Fibroblast of villous mesenchyme (primary cell): ENCODE results near the gene ASB18. TPM values are rescaled to one million over a fixed set of nuclear protein-coding genes. Genes with fewer than 3 reads are reported as not detected.

Source experiments
- DNase-seq: peaks from one replicate; pipeline ENCODE4 v3.0.0-alpha.2; 2010; ENCODE audit warnings: low read depth
- H3K4me3 ChIP-seq: 2 replicates; pipeline ENCODE4 v1.5.1; 2011; ENCODE audit warnings: low read depth, mild to moderate bottlenecking, low read length
- total RNA-seq: library from RNA; depleted of rRNA; stranded (reverse); fragments of >200 nt; gene quantifications from 2 replicates; pipeline ENCODE4 v1.2.3, GENCODE V29; 2012
- TF ChIP-seq, protein P1 (sequence below): IDR thresholded peaks from 2 replicates; pipeline ENCODE4 v1.5.1; 2012; ENCODE audit warnings: low read depth, mild to moderate bottlenecking, low read length; ENCODE audit not compliant: insufficient read depth

ASB18 gene
- total RNA-seq, 1 donor: not detected

DNA sequence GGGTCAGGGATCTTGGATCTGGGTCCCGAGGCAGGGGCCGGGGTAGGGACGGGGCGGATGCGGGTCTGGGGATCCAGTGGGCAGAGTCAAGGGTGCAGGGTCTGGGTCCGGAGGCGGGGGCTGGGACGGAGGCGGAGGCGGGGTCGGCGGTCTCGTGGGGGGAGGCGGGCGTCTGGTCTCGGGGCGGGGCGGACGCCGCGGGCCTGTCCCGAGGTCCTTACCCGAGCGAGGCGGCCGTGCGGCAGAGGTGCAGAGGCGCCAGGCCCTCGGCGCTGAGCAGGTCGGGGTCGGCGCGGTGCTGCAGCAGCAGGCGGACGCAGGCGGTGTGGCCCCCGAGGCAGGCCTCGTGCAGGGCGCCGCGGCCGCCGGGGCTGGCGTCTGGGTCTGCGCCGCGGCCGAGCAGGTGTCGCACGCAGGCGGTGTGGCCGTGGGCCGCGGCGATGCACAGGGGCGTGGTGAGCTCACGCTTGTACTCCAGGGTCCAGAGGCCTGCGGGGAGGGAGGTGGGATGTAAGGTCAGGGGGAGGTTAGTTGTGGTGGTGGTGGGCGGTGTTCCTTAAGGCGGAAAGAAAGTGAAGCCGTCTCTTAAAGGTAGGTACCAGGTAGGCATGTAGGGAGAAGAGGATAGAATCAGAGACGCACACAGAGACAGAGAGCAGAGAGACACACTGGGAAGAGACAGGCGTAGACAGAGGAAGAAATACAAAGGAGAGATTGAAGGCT lies 26.6 kb downstream of the ASB18 start:
- DNase-seq: no peak
- no peak overlapping the region for H3K4me3 ChIP-seq
- TF ChIP-seq, protein P1, sequence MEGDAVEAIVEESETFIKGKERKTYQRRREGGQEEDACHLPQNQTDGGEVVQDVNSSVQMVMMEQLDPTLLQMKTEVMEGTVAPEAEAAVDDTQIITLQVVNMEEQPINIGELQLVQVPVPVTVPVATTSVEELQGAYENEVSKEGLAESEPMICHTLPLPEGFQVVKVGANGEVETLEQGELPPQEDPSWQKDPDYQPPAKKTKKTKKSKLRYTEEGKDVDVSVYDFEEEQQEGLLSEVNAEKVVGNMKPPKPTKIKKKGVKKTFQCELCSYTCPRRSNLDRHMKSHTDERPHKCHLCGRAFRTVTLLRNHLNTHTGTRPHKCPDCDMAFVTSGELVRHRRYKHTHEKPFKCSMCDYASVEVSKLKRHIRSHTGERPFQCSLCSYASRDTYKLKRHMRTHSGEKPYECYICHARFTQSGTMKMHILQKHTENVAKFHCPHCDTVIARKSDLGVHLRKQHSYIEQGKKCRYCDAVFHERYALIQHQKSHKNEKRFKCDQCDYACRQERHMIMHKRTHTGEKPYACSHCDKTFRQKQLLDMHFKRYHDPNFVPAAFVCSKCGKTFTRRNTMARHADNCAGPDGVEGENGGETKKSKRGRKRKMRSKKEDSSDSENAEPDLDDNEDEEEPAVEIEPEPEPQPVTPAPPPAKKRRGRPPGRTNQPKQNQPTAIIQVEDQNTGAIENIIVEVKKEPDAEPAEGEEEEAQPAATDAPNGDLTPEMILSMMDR: no peak

DNA sequence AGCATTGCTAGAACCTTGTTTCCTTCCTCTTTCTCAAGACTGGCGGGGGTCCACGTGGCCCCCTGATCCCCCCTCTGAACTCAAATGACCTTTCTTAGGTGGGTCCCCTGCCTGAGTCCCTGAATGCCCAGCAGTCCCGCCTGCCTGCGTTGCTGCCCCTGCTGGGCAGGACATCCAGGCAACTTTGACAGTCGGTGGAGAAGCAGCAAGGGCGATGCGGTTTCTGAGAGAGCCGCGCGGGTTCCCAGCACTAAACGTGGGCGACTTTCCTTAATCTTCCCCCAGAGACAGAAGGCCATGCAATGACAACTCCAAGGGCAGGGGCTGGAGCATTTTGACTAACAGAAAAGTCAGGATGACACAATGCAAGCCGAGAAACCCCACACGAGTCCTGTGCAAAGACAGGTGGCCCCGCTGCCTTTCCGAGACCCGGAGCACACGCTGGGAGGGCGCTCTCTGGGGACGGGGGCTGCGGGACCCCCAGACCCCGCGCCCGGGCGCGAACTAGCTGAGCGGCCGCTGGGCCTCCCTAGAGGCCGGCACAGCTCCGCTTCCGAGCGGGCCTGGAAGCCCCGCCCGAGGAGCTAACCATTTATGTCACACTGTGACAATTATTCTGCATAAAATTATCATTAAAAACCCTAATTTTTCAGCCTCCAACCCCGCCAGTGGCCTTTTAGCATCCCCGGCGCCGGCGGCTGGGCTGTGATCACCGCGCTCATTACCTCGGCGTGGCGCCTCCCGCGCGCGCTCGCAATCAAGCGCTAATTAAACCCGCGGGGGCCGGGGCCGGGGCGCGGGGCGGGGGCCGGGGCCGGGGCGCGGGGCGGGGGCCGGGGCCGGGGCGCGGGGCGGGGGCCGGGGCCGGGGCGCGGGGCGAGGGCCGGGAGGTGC lies 27.4 kb downstream of the ASB18 start:
- no peak overlapping the region for H3K4me3 ChIP-seq
- TF ChIP-seq, protein P1: no peak
- no peak for DNase-seq

DNA sequence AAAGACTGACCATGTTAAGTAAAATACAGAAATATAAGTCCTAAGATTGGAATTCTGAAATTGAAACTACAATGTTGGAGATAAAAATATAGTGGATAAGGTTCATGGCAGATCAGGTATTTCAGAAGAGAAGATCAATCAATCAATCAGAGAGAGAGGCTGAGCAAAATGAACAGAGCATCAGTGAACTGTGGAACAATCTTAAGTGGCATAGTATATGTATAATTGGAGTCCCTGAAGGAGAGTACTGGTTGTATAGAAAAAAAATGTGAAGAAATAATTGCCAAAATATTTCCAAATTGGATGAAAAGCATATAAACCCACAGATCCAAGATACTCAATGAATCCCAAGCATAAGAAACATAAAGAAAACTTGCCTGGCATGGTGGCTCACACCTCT lies 35.0 kb downstream of the ASB18 start:
- TF ChIP-seq, protein P1: no peak
- DNase-seq: no peak
- no peak overlapping the region for H3K4me3 ChIP-seq

DNA sequence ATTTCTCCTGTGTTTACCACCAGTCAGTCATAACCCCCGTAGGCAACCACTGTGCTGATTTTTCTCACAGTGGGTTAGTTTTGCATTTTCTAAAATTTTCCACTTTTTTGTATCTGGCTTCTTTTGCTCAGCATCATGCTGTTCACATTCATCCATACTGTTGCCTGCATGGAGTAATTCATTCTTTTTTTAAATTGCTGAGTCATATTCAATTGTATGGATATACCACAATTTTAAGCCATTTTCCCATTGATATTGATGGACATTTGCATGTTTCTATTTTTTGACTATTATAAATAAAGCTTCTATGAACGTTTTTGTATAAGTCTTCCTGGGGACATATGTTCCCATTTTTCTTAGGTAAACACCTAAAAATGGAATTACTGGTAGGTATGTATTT lies 40.5 kb downstream of the ASB18 start:
- TF ChIP-seq, protein P1: no peak
- no peak for DNase-seq

DNA sequence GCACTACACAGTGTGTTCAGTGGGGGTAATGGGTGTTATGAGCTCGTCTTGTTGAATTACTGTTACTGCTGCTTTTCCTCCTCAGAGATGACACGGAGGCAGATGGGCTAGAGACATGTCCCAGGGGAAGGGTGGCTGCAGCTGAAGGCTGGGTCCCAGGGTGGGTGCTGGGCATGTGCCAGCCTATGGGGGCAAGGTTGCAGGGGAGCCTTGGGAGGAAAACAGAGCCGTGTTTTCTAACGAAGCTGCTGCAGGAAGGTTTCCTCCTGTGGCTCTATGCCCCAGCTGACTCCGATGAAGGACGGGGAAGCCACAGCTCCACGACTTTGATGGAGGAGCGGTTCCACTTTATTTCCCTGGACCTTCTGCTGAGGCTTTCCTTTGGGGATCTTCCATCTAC lies 42.4 kb downstream of the ASB18 start:
- no peak overlapping the region for H3K4me3 ChIP-seq
- TF ChIP-seq, protein P1: no peak
- no peak for DNase-seq

More for the DNA sequence above, 40.5 kb downstream of the ASB18 start:
- no peak overlapping the region for H3K4me3 ChIP-seq

DNA sequence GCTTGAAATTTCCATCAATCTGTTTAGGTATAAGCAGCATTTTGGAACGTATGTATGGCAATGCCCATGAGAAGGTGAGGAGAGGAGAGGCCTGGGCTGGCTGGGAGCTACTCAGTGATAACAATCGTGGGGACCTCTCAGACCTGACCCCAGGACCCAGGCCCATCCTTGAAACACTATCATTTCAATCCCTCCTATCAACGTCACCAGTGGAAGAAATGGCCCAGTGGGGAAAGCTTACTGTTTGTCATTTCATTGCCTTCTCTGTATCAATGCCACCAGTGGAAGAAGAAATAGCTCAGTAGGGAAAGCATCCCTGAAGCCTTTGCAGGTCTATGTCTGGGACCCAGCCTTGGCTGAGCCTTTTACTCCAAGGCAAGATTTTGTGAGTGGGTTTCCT lies 44.8 kb downstream of the ASB18 start:
- no peak for DNase-seq
- TF ChIP-seq, protein P1: no peak
- H3K4me3 ChIP-seq: no peak overlapping the region
